HepG2 (cell line): ENCODE measurements around the gene DISP2. TPM values are rescaled to one million over a fixed set of nuclear protein-coding genes. Genes with fewer than 3 reads are reported as not detected.
A peak's percentile ranks its signal among the peaks of the same experiment; 100 is the strongest.

ENCODE experiments used
- HNRNPLL ChIP-seq: fragments of 200-400 bp; formaldehyde crosslinking; IDR thresholded peaks from 2 replicates; pipeline ENCODE4 v1.6.1; 2017; ENCODE audit warnings: mild to moderate bottlenecking, low read depth, low read length; ENCODE audit not compliant: poor library complexity, severe bottlenecking
- KDM6A ChIP-seq: IDR thresholded peaks from 2 replicates; pipeline ENCODE4 v1.6.1; 2016; ENCODE audit warnings: low read depth
- KLF13 ChIP-seq: sonication (generic); formaldehyde crosslinking; IDR thresholded peaks from 2 replicates; pipeline ENCODE4 v1.4.0; 2020; ENCODE audit warnings: mild to moderate bottlenecking, missing genetic modification reagents
- KLF16 ChIP-seq, 2 experiments: sonication (generic) in 1 of 2; formaldehyde crosslinking in 1 of 2; IDR thresholded peaks; 2 replicates each; pipeline versions ENCODE4 v1.6.1 to v1.8.0; 2016 to 2023; ENCODE audit warnings: missing genetic modification reagents in 2 of 2, missing compliant biosample characterization in 1 of 2
- MED1 ChIP-seq: sonication (generic); formaldehyde crosslinking; IDR thresholded peaks from 2 replicates; pipeline ENCODE4 v1.4.0; 2020; ENCODE audit warnings: missing genetic modification reagents
- MEF2D ChIP-seq: sonication (generic); formaldehyde crosslinking; IDR thresholded peaks from 2 replicates; pipeline ENCODE4 v1.5.1; 2020; ENCODE audit warnings: mild to moderate bottlenecking, missing genetic modification reagents
- MXD3 ChIP-seq: IDR thresholded peaks from 2 replicates; pipeline ENCODE4 v1.6.1; 2016; ENCODE audit warnings: mild to moderate bottlenecking, missing biosample characterization, missing genetic modification reagents
- RFX1 ChIP-seq: fragments of 450-650 bp; IDR thresholded peaks from 2 replicates; pipeline ENCODE4 v1.6.1; 2017
- SAFB2 ChIP-seq: sonication (generic); formaldehyde crosslinking; IDR thresholded peaks from 2 replicates; pipeline ENCODE4 v1.5.1; 2020; ENCODE audit warnings: missing genetic modification reagents, low read depth, mild to moderate bottlenecking, borderline replicate concordance
- TEF ChIP-seq: sonication (generic); formaldehyde crosslinking; IDR thresholded peaks from 2 replicates; pipeline ENCODE4 v1.5.0; 2020; ENCODE audit warnings: missing genetic modification reagents
- TSC22D2 ChIP-seq: sonication (generic); formaldehyde crosslinking; IDR thresholded peaks from 2 replicates; pipeline ENCODE4 v1.5.1; 2020; ENCODE audit warnings: missing genetic modification reagents, mild to moderate bottlenecking, borderline replicate concordance
- ZKSCAN8 ChIP-seq: IDR thresholded peaks from 2 replicates; pipeline ENCODE4 v1.6.1; 2016; ENCODE audit warnings: borderline replicate concordance, missing genetic modification reagents, missing compliant biosample characterization
- ZNF138 ChIP-seq: sonication (generic); formaldehyde crosslinking; IDR thresholded peaks from 2 replicates; pipeline ENCODE4 v1.5.0; 2020; ENCODE audit warnings: mild to moderate bottlenecking, low read depth, missing genetic modification reagents
- ZNF337 ChIP-seq: sonication (generic); formaldehyde crosslinking; IDR thresholded peaks from 2 replicates; pipeline ENCODE4 v1.5.1; 2020; ENCODE audit warnings: missing genetic modification reagents, low read depth, mild to moderate bottlenecking, borderline replicate concordance
- ZNF513 ChIP-seq: sonication (generic); formaldehyde crosslinking; conservative IDR thresholded peaks from 2 replicates; pipeline ENCODE4 v1.5.0; 2020; ENCODE audit warnings: missing genetic modification reagents
- ZSCAN21 ChIP-seq: sonication (generic); formaldehyde crosslinking; IDR thresholded peaks from 2 replicates; pipeline ENCODE4 v1.8.0; 2022; ENCODE audit warnings: mild to moderate bottlenecking, missing genetic modification reagents, moderate library complexity, borderline replicate concordance
- polyA plus RNA-seq, 8 experiments: library from polyadenylated mRNA; depleted of rRNA in 3 of 8; stranded (reverse) in 7 of 8; unstranded in 1 of 8; fragments of >200 nt; fragmentation: Illumina TruSeq in 4 of 8; extraction: Trizol in 4 of 8; gene quantifications; 2 replicates each; pipeline versions ENCODE4 v1.2.1 to v1.2.3, GENCODE V29; 2011 to 2016; ENCODE audit warnings: low read depth in 4 of 8, missing spikeins in 1 of 8, mixed read lengths in 1 of 8; ENCODE audit not compliant: insufficient read depth in 1 of 8
- total RNA-seq, 5 experiments: library from RNA; depleted of rRNA; stranded (reverse); fragments of >200 nt; fragmentation: Illumina TruSeq; extraction: Trizol; gene quantifications; 2 replicates each; pipeline ENCODE4 v1.2.3, GENCODE V29; 2016; ENCODE audit warnings: low read depth in 1 of 5
- TF ChIP-seq, protein P1 (sequence below): sonication (generic); formaldehyde crosslinking; IDR thresholded peaks from 2 replicates; pipeline ENCODE4 v1.5.0; 2020; ENCODE audit warnings: mild to moderate bottlenecking, missing genetic modification reagents, borderline replicate concordance

The DISP2 gene
- total and polyA plus RNA-seq, 2 of the 13 experiments (the other 11 are each of a cell fraction or from before 2014, with no cell fraction given) = 0.09 to 0.32 TPM

GRCh38 chr15:40357723-40358470, at the start of gene DISP2 (continued):
- TF ChIP-seq TEF (CRISPR knock-in tag) (0 out of 2 replicates have a peak, but pooled peaks have one; percentile 20), HNRNPLL (peak; percentile 39), TSC22D2 (no peak), RFX1 (no peak), KDM6A (CRISPR knock-in tag) (no peak), MED1 (CRISPR knock-in tag) (no peak), SAFB2 (0 out of 2 replicates have a peak, but pooled peaks have one; percentile 77), MEF2D (CRISPR knock-in tag) (no peak), ZNF337 (CRISPR knock-in tag) (no peak), KLF13 (CRISPR knock-in tag) (no peak), ZSCAN21 (no peak), ZNF513 (CRISPR knock-in tag) (no peak), ZNF138 (CRISPR knock-in tag) (0 out of 2 replicates have a peak, but pooled peaks have one; percentile 72), ZKSCAN8 (no peak), KLF16 (CRISPR knock-in tag; IDR thresholded peaks at IDR 0.05) (no peak), MXD3 (CRISPR knock-in tag) (0 out of 2 replicates have a peak, but pooled peaks have one; percentile 56)
- TF ChIP-seq, protein P1, sequence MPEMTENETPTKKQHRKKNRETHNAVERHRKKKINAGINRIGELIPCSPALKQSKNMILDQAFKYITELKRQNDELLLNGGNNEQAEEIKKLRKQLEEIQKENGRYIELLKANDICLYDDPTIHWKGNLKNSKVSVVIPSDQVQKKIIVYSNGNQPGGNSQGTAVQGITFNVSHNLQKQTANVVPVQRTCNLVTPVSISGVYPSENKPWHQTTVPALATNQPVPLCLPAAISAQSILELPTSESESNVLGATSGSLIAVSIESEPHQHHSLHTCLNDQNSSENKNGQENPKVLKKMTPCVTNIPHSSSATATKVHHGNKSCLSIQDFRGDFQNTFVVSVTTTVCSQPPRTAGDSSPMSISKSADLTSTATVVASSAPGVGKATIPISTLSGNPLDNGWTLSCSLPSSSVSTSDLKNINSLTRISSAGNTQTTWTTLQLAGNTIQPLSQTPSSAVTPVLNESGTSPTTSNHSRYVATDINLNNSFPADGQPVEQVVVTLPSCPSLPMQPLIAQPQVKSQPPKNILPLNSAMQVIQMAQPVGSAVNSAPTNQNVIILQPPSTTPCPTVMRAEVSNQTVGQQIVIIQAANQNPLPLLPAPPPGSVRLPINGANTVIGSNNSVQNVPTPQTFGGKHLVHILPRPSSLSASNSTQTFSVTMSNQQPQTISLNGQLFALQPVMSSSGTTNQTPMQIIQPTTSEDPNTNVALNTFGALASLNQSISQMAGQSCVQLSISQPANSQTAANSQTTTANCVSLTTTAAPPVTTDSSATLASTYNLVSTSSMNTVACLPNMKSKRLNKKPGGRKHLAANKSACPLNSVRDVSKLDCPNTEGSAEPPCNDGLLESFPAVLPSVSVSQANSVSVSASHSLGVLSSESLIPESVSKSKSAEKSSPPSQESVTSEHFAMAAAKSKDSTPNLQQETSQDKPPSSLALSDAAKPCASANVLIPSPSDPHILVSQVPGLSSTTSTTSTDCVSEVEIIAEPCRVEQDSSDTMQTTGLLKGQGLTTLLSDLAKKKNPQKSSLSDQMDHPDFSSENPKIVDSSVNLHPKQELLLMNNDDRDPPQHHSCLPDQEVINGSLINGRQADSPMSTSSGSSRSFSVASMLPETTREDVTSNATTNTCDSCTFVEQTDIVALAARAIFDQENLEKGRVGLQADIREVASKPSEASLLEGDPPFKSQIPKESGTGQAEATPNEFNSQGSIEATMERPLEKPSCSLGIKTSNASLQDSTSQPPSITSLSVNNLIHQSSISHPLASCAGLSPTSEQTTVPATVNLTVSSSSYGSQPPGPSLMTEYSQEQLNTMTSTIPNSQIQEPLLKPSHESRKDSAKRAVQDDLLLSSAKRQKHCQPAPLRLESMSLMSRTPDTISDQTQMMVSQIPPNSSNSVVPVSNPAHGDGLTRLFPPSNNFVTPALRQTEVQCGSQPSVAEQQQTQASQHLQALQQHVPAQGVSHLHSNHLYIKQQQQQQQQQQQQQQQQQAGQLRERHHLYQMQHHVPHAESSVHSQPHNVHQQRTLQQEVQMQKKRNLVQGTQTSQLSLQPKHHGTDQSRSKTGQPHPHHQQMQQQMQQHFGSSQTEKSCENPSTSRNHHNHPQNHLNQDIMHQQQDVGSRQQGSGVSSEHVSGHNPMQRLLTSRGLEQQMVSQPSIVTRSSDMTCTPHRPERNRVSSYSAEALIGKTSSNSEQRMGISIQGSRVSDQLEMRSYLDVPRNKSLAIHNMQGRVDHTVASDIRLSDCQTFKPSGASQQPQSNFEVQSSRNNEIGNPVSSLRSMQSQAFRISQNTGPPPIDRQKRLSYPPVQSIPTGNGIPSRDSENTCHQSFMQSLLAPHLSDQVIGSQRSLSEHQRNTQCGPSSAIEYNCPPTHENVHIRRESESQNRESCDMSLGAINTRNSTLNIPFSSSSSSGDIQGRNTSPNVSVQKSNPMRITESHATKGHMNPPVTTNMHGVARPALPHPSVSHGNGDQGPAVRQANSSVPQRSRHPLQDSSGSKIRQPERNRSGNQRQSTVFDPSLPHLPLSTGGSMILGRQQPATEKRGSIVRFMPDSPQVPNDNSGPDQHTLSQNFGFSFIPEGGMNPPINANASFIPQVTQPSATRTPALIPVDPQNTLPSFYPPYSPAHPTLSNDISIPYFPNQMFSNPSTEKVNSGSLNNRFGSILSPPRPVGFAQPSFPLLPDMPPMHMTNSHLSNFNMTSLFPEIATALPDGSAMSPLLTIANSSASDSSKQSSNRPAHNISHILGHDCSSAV = no peak
